ENCODE results near the gene RPL39.

DNA sequence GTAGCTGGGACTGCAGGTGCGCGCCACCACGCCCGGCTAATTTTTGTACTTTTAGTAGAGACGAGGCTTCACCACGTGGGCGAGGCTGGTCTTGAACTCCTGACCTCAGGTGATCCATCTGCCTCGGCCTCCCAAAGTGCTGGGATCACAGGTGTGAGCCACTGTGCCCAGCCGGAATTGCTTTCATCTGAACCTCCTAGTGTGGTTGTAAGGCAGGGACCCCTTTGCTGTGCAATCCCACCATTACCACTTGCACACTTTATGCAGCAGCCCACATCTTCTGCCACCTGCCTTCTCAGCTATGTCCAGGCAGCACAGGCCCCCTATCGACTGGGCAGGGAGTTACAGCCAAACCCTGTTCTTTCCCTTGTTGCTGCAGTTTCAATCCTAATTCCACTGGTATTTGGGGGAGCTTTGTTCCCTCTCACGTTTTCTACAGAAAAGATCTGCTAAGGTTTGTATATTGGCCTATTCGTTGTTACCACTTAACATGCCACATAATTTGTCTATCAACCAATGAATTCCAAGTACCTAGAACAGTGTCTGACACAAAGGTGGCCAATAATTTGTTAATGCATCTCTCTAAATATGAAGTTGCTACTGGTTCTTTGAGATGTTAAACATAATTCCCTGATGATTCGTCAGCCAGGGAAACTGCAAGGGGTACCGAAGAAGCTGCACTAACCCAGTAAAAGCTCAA, 6.5 kb downstream of the RPL39 start:
- TF ChIP-seq POLR2A (IDR thresholded peaks at IDR 0.05; ENCODE audit: low read length) (no peak), GATA1 (IDR thresholded peaks at IDR 0.05; ENCODE audit: low read depth, low read length) (no peak)

Measured in erythroblast (primary cell).